GM19397 (cell line): ENCODE data around the gene LRIF1.
A peak's percentile ranks its signal among the peaks of the same experiment; 100 is the strongest.
"Not testable (repeated sequence)": the region's sequence is repeated elsewhere in the genome, so short reads cannot be mapped to it uniquely, and the experiment has no call there.

ENCODE experiments used
- ATAC-seq: cut with Tn5 transposase; IDR thresholded peaks from one replicate; pipeline ENCODE4 v1.9.1; 2021; ENCODE audit warnings: mild to moderate bottlenecking, moderate library complexity; ENCODE audit not compliant: unreplicated experiment

The LRIF1 gene

DNA sequence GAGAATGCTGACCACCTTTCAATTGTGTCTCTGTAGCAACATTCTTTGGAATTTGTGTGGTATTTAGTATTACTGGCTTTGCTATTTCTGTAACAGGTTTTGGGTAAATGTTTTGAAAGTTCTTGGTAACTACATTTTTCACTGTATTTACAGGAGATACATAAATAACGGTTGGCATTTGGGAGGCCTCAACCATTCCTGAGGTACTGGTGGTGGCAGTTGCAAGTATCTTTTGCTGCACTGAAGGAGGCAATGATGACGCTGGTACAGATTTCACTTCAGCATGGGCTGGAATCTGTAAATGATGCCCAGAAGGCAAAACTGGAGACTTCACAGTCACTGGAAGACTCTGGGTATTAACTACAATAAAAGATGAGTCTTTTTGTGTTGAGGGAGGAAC is 11.7 kb downstream of the LRIF1 start:
- no peak for ATAC-seq

DNA sequence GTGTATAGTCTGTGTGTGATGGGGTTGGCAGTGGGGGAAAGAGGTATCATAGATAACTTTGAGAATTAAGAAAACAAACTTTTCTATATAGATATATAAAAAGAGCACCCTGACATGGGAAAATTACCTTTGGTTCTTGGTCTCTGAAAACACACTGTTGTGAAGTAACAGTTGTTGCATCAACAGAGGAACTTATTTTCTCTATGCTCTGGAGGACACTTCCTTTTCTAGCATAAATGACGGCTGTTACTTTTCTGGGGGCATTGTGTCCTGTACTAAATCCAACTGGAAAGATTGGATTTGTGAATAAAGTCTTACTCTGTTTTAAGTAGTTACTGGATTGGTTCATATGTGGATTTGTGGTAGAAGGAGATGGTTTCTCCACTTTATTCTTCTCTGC is 12.6 kb downstream of the LRIF1 start:
- no peak for ATAC-seq

DNA sequence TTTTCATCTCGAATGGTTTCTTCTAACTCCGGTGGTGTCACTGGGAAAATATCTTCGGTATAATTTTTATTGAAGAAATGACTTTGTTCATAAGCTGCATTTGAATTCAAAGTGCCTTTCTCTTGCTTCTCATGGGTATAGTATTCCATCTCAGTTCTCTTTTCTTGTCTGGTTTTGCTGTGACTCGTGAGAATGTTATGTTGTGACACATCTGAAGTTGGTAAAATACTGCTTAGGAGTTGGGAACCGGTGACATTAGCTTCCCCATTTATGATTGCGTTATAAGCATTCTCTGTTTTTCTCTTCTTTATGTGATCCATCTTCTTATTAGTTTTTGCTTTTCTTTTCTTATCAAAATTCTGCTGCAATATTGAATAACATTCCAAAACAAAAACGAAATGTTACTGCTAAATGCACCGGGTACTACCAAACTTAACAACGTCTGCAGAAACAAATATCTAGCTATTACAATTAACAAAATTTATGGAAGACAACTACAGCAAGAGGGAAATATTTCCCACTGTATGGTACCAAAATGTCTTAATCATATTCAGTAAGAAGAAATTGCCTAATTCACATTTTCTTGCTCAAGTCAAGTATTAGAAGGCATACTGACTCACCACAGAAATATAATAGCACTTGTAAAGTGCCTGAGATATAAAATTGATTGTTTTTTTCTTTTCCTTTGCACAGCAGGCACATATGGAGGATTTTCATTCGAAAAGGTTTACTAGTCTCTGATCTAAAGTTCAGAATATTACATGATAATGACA is 15.5 kb downstream of the LRIF1 start:
- ATAC-seq = no peak

DNA sequence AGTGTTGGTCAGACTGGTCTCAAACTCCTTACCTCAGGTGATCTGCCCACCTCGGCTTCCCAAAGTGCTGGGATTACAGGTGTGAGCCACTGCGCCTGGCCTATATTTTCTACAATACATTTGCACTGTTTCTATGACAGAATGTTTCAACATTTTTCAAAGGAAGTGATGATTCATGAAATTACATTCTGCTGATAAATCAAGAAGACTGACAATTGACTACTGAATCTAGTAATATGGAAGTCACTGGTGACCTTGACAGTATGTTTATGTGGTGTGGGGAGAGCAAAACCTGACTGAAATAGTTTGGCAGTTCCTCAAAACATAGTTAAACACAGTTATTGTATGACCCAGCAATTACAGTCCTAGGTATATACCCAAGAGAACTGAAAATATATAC is 18.1 kb downstream of the LRIF1 start:
- ATAC-seq = no peak

DNA sequence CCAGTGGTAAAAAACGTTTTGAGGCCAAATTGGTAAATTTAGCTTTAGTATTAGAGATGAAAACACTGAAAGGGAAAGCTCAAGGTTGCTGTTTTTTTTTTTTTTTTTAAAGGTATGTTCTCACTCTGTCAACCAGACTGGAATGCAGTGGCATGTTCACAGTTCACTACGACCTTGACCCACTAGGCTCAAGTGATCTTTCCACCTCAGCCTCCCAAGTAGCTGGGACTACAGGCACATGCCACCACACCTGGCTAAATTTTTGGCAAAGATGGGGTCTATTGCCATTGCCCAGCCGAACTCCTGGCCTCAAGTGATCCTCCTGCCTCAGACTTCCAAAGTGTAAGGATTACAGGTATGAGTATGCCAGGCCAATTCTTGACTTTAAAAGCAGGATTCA is 18.9 kb downstream of the LRIF1 start:
- no peak for ATAC-seq

DNA sequence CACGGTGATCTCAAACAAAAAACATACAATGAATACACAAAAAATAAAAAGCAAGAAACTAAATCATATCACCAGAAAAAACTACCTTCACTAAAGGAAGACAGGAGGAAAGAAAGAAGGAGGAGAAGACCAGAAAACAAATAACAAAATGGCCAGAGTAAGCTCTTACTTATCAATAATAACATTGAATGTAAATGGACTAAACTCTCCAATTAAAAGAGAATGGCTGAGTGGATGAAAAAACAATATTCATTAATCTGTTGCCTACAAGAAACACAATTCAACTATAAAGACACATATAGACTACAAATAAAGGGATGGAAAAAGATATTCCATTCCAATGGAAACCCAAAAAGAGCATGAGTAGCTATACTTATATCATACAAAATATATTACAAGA is 27.2 kb downstream of the LRIF1 start:
- no peak for ATAC-seq

DNA sequence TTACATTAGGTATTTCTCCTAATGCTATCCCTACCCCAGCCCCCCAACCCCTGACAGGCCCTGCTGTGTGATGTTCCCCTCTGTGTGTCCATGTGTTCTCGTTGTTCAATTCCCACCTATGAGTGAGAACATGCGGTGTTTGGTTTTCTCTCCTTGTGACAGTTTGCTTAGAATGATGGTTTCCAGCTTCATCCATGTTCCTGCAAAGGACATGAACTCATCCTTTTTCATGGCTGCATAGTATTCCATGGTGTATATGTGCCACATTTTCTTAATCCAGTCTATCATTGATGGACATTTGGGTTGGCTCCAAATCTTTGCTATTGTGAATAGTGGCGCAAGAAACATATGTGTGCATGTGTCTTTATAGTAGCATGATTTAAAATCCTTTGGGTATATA is 32.6 kb downstream of the LRIF1 start:
- not testable (repeated sequence) for ATAC-seq

DNA sequence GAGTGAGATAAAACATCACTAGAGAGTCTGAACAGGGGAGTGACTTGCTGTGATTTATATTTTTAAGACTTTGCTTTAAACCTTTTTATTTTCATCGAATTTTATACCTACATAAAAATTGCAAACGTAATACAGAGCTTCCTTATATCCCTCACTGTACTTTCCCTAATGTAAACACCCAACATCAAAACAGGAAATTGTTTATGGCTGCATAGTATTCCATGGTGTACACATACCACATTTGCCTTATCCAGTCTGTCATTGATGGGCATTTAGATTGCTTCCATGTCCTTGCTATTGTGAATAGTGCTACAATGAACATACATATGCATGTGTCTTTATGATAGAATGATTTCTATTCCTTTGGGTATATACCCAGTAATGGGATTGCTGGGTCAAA is 34.8 kb downstream of the LRIF1 start:
- no peak for ATAC-seq

DNA sequence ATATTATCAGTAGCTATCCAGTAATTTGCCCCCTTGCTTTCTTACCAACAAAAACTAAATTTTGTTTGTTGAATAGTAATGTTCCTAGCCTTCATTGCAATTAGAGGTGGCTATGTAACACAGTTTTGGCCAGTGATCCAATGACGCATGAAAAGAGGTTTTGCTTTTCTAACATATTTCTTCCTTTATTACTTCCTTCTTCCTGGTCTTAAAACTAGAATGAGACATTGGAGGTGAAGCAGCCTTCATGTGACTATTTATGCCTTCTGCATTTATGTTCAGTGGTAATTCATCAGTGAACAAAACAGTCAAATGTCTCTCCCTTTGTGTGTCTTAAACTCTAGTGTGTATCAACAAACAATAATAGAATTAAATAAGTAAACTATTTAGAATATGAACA is 35.5 kb downstream of the LRIF1 start:
- ATAC-seq = no peak

DNA sequence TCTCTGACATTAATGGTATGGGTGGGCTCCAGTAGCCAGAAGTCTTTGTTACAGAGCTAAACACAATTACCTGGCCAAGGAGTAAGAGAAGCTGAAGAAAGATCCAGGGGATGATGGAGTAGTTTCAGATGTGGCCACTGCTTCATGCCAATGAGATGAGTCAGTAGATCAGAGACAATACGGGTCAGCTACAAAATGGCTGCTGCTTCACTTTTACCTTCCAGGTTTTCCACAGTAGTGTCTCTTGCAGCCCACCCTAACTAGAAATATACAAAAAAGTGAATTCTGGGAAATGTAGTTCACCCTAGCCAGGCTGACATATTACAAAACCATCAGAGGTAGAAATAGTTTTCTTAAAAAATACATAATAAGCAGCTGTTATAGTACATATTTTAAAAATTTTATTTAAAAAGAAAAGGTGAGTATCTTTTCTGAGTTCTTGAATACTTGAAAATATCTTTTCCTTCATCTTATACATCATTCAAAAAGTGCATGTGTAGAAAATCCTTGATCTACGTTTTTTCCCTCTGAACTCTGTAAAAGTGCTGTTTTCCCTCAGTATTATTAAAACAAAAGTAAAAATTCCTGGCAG is 36.1 kb downstream of the LRIF1 start:
- no peak for ATAC-seq

DNA sequence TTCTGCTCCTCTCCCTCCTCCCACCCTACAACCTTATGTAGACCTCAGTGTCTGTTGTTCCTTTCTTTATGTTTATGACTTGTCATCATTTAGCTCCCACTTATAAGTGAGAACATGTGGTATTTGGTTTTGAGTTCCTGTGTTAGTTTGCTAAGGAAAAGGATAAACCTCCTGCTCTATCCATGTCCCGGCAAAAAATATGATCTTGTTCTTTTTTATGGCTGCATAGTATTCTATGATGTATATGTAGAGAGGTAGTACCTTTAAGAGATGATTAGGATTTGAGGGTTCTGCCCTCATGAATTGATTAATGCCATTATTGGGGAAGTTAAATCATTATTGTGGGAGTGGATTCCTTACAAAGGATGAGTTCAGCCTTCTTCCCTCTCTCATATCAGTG is 41.8 kb downstream of the LRIF1 start:
- no peak for ATAC-seq

DNA sequence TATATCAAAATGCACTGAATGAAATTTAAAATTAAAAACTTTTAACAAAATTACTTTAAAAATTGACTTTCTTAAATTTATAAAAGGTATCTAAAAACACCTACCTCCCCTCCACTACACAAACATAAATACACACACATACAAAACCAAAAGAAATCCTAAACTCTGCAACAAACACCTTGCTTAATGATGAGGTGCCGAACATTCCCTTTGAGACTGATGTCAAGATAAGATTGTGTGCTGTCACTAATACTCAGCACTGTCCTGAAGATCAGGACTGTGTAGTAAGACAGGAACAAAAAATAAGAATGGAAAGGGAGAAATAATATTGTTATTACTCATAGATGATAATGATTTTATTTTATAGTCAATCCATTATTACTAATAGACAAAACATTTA is 45.7 kb downstream of the LRIF1 start:
- ATAC-seq = no peak

DNA sequence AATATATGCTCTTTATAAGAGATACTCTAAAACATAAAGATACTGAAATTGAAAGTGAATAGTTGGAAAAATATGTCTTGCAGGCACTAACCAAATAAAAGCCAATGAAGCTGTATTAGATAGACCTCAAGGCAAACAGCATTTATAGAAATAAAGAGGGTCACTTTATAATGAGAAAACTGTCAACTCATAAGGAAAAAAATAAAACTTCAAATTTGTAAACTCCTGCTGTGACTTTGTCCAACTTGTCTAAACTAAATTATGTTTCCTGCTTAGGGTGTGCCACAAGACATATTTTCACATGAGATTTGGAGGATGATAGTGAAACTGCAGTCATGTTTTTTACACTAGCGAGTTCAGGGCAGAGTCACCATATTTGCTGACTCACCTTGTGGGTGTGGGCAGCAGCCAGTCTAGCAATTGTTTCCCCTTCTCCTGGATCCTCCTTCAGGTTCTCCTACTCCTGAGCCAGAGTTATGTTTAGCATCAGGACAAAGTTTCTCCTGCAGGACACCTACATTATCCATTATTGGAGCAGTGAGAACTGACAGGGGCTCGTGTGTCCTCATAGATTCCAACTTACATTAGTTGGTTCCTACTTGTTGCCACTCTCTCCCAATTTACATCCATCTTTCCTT is 46.9 kb downstream of the LRIF1 start:
- ATAC-seq = peak; percentile 61

DNA sequence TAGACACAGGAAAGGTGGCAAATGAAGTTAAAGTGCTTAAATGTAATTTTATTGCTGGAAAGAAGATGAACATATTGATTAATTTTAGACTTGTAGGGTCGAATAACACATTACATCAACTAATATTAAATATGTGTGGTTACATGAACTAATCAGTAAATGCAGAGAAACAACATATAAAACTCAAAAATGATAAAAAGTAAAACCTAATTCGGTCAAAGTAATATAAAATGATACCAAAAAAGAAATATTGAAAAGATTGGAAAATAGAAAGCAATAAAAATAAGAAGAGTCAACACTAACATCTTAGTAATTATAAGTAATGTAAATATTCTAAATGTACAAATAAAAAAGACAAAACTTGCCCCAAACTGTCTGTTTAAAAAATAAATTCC is 47.5 kb downstream of the LRIF1 start:
- ATAC-seq = no peak

DNA sequence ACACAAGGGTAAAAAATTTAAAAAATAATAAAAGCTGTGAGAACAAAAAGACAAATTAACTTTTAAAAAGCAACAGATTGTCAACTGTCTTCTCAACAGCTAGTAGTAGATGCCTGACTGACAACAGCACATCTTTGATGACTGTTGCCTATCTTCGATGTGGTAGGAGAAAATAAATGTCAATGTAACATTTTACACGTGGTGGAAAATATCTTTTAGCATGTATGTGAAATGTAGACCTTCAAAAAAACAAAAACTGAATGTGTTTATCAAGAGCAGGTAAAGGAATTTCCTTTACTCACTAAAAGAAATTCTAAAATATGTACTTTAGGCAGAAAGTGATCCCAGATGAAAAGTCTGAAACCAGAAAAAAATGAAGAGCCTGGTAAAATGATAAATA is 47.9 kb downstream of the LRIF1 start:
- no peak for ATAC-seq

DNA sequence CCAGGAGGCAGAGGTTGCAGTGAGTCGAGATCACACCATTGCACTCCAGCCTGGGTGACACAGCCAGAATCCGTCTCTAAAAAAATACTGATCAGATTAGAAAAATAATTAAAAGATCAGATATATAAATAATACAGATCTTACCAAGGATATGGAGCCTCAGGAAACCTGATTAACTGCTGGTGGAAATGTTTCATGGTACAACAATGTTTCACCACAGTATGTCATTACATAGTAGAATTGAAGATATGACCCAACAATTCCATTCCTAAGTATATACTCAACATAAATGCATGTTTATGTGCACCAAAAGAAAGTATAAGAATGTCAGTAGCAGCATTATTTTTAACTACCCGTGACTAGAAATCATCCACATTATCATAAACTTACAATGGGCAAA is 49.0 kb downstream of the LRIF1 start:
- ATAC-seq = no peak

DNA sequence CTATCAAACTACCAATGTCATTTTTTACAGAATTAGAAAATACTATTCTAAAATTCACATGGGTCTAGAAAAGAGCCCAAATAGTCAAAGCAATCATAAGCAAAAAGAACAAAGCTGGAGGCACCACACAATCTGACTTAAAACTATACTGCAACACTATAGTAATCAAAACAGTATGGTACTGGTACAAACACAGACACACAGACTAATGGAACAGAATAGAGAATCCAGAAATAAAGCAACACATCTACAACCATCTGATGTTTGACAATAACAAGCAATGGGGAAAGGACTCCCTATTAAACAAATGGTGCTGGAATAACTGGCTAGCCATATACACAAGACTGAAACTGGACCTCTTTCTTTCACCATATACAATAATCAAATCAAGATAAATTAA is 50.9 kb downstream of the LRIF1 start:
- ATAC-seq = no peak

DNA sequence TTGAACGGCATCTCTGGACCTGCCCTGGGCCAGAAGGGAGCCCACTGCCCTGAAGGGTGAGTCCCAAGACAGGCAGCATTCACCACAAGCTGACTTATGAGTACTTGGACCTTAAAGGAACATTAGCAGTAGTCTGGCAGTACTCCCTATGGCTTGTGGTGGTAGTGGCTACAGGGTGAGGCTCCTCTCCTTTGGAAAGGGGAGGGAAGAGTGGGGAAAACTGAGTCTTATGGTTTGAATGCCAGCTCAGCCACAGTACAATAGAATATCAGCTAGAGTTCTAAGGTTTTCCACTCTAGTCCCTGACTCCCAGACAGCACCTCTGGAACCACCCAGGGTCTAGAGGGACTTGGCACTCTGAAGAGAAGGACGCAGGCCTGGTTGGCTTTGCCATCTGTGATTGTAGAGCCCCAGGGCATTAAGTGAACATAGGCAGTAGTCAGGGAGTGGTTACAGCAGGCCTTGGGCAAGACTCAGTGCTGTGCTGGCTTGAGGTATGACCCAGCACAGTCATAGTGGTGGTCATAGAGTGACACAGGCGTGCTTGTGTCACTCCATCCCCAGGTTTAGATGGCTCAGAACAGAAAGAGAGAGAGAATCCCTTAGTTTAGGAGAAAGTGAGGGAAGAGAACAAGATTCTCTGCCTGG is 59.7 kb downstream of the LRIF1 start:
- ATAC-seq = no peak

DNA sequence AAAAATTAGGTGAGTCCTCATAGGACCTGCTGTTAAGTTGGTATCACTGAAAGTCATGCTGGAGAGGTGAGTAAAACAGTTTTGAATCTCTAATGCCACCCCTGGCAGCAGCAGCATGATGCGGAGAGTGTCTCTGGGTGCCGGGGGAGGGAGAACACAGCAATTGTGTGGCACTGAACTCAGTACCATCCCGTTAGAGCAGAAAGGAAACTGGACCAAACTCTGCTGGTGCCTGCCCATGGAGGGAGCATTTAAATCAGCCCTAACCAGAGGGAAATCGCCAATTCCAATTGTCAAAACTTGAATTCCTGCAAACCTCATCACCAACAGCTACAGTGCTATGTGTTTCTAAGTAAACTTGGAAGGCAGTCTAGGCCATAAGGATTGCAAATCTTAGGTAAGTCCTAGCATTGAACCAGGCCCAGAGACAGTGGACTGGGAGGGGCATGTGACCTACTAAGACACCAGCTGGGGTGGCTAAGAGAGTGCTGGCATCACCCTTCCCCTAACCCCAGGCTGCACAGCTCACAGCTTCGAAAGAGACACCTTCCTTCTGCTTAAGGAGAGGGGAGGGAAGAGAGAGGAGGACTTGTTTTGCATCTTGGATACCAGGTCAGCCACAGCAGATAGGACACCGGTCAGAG is 60.8 kb downstream of the LRIF1 start:
- no peak for ATAC-seq

DNA sequence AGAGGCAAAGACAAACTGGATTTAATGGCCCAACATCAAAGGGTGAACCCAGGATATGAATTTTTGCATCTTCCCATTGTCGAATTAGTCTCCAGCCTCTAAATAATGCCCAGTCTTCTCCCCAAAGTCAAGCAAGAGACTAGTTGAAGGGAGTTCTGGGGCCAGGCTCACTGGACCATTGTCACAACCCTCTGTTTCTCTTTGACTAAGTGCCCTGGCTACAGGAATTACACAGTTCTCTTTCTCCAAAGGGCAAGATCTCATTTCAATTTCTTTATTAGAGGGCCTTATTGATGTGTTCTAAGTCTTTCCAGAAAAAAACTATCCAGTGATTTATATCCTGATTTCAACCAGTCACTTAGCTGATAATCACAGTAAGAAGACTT is 64.3 kb downstream of the LRIF1 start:
- ATAC-seq = no peak

DNA sequence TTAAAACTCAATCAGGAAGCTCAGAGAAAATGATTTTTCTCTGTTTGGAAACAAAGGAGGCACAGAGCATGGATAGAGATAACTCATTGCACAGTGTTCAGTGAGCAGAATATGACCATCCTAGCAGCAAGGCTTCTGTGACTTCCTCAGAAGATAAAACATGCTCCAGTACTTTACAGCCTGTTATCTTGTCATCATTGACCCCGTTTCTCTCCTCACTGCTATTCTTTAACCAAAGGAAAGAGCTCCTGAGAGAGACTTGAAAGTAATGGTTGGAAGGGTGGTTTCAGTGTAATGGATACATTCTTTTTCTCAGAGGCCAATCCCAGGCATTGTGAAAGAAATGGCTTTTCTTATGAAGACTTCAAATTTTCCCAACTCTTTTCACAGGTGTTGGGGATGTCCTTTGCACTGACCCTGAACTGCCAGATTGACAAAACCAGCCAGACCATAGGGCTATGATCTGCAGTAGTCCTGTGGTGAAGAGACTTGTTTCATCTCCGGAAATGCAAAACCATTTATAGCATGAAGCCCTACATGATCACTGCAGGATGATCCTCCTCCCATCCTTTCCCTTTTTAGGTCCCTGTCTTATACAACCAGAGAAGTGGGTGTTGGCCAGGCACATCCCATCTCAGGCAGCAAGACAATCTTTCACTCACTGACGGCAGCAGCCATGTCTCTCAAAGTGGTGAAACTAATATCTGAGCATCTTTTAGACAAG is 64.8 kb downstream of the LRIF1 start:
- ATAC-seq = no peak
